Adrenal gland (tissue), 5 donors: ENCODE results near the gene CRB1.

ENCODE experiments used
- CTCF ChIP-seq, 6 experiments: fragments of 450-650 bp in 4 of 6; fragments of 200-600 bp in 2 of 6; sonication (generic) in 1 of 6; IDR thresholded peaks; 1 replicate in 5 of 6; 2 replicates in 1 of 6; pipeline versions ENCODE4 v1.5.1 to v1.8.0; 2016 to 2021; ENCODE audit warnings: antibody characterized with exemption in 6 of 6, mild to moderate bottlenecking in 2 of 6, moderate library complexity in 1 of 6
- POLR2A ChIP-seq, 2 donors: fragments of 450-650 bp; IDR thresholded peaks; one replicate each; pipeline ENCODE4 v1.6.1; 2017; ENCODE audit warnings: antibody characterized with exemption in 2 of 2, mild to moderate bottlenecking in 2 of 2, moderate library complexity in 1 of 2
- donor health status: DM: no; HTN: no; CAD: no.

- TF ChIP-seq CTCF (IDR thresholded peaks at IDR 0.05) (no peak), POLR2A (IDR thresholded peaks at IDR 0.05) (no peak)
These were observed 171.7 kb downstream of the CRB1 start for GRCh38 chr1:197439708-197440280.
